Lung (tissue), 12 donors: ENCODE results near the gene KLK3. TPM values are rescaled to one million over a fixed set of nuclear protein-coding genes. Genes with fewer than 3 reads are reported as not detected.

Experiments
- ATAC-seq: fragments of 200-7000 bp; cut with Tn5 transposase; one replicate; pipeline ENCODE4 v1.9.1; 2020; ENCODE audit warnings: moderate number of reproducible peaks; ENCODE audit not compliant: insufficient read depth, low FRiP score
- DNase-seq, 3 donors: peaks; one replicate each; pipeline ENCODE4 v3.0.0-alpha.2; 2013 to 2017
- H3K27ac ChIP-seq, 2 donors: one replicate each; pipeline ENCODE4 v1.5.1; 2013; ENCODE audit warnings: mild to moderate bottlenecking in 2 of 2, moderate library complexity in 2 of 2, control low read depth in 1 of 2, inconsistent platforms in 1 of 2, low read depth in 1 of 2, low read length in 1 of 2
- H3K27me3 ChIP-seq, 3 donors: one replicate each; pipeline ENCODE4 v1.5.1; 2013; ENCODE audit warnings: low read length in 2 of 3; ENCODE audit not compliant: control insufficient read depth in 3 of 3, insufficient read depth in 3 of 3
- H3K36me3 ChIP-seq, 4 donors: one replicate each; pipeline ENCODE4 v1.5.1; 2013; ENCODE audit warnings: low read length in 4 of 4, mild to moderate bottlenecking in 1 of 4, moderate library complexity in 1 of 4; ENCODE audit not compliant: control insufficient read depth in 4 of 4, insufficient read depth in 4 of 4
- H3K4me1 ChIP-seq, 5 donors: one replicate each; pipeline ENCODE4 v1.5.1; 2013; ENCODE audit warnings: low read length in 5 of 5, mild to moderate bottlenecking in 2 of 5, moderate library complexity in 1 of 5; ENCODE audit not compliant: control insufficient read depth in 5 of 5, insufficient read depth in 5 of 5
- H3K4me3 ChIP-seq: one replicate; pipeline ENCODE4 v1.5.1; 2013; ENCODE audit warnings: mild to moderate bottlenecking, control low read depth, moderate library complexity
- H3K9ac ChIP-seq, 2 donors: one replicate each; pipeline ENCODE4 v1.5.1; 2013; ENCODE audit warnings: low read length in 2 of 2, control low read depth in 1 of 2; ENCODE audit not compliant: insufficient read depth in 1 of 2
- H3K9me3 ChIP-seq, 4 donors: one replicate each; pipeline ENCODE4 v1.5.1; 2013; ENCODE audit warnings: low read length in 3 of 4, mild to moderate bottlenecking in 1 of 4, moderate library complexity in 1 of 4; ENCODE audit not compliant: control insufficient read depth in 4 of 4, insufficient read depth in 3 of 4
- WGBS, 2 donors: extraction: QIAGEN DNeasy Blood & Tissue Kit; methylation state at CpG; one replicate each; pipeline ENCODE4 v1.1.7; 2013; 5-methylcytosine and 5-hydroxymethylcytosine counted together
- polyA plus RNA-seq, 2 donors: library from polyadenylated mRNA; stranded (reverse); fragments of 200-250 nt; gene quantifications; one replicate each; pipeline ENCODE4 v1.2.1, GENCODE V29; 2013
- total RNA-seq, 2 donors: library from RNA; depleted of rRNA in 1 of 2; stranded (reverse); fragments of >200 nt in 1 of 2; gene quantifications; one replicate each; pipeline ENCODE4 v1.2.1, GENCODE V29; 2014 to 2021
- TF ChIP-seq, protein P1 (sequence below): IDR thresholded peaks from 2 replicates; pipeline ENCODE4 v1.5.1; 2012; ENCODE audit warnings: mild to moderate bottlenecking; ENCODE audit errors: control extremely low read depth, extremely low read depth
- donor health status: control.
- donor health status: control.
- donor health status: Bipolar disorder and iron deficiency.
- donor health status: healthy.
- donor health status: DM: yes; HTN: yes; CAD: no.

Gene KLK3
- total and polyA plus RNA-seq, 4 donors: not detected

DNA sequence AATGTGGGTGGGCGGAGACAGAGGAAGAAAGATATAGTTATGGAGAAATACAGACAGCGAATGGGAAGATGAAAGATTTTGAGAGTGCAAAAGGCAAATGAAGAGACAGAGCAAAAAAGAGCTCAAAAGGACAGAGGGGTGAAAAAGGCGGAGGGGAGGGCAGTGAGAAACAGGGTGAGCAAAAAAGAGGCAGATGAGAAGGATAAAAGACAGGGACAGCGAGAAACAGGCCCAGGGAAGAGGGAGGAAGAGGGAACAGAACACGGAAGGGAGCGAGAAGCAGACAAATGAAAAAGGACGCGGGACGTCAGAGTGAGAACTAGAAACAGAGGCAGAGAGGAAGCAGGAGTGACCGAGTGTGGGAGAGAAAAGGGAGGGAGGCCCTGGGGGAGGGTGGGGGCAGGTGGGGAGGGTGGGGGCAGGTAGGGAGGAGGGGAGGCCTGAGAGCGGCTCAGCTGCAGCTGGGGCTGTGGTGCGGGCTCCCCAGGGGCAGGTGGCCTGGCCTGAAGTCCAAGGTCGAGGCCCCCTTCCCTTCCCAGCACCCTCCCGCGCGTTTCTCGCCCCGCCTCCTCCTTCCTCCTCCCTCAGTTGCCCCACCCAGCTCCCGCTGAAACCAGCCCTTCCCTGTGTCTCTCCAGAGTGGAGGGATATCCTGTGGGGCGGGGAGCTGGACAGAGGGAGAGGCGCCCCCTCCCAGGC is 34.0 kb upstream of the KLK3 start:
- Histone ChIP-seq H3K27ac (no peak overlapping the region), H3K27me3 (peaks cover 3 to 64% (median 30%) of the 10 kb centered on the region in 3 donors), H3K9ac (no peak overlapping the region), H3K36me3 (no peaks in the 10 kb centered on the region), H3K4me3 (no peak overlapping the region), H3K9me3 (peaks cover 0 to under 1% (median 0%) of the 10 kb centered on the region in 4 donors), H3K4me1 (no peaks in the 10 kb centered on the region)
- DNase-seq: no peak
- ATAC-seq: no peak
- 5 to 7% methylated on average over 19 to 21 of the region's 21 CpGs for WGBS, 2 donors
- TF ChIP-seq, protein P1, sequence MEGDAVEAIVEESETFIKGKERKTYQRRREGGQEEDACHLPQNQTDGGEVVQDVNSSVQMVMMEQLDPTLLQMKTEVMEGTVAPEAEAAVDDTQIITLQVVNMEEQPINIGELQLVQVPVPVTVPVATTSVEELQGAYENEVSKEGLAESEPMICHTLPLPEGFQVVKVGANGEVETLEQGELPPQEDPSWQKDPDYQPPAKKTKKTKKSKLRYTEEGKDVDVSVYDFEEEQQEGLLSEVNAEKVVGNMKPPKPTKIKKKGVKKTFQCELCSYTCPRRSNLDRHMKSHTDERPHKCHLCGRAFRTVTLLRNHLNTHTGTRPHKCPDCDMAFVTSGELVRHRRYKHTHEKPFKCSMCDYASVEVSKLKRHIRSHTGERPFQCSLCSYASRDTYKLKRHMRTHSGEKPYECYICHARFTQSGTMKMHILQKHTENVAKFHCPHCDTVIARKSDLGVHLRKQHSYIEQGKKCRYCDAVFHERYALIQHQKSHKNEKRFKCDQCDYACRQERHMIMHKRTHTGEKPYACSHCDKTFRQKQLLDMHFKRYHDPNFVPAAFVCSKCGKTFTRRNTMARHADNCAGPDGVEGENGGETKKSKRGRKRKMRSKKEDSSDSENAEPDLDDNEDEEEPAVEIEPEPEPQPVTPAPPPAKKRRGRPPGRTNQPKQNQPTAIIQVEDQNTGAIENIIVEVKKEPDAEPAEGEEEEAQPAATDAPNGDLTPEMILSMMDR: no peak

DNA sequence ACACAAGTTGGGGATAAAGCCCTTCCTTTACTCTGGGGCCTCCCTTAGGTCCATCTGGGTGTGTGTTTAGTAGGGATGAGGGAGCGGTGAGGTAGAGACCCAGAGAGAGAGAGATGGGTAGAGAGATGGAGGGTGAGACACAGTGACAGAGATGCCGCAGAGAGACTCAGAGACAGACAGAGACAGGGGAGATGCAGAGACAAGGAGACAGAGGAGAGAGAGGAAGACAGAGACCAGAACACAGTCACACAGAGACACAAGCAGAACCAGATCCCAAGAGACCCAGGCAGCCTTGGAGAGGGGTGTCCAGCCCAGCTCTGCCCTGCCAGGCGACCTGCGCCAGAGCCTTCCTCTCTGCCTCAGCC is 33.5 kb upstream of the KLK3 start:
- Histone ChIP-seq H3K36me3 (no peaks in the 10 kb centered on the region), H3K9ac (no peak overlapping the region), H3K27me3 (peaks cover 3 to 66% (median 32%) of the 10 kb centered on the region in 3 donors), H3K27ac (no peak overlapping the region), H3K4me1 (no peaks in the 10 kb centered on the region), H3K4me3 (no peak overlapping the region), H3K9me3 (no peaks in the 10 kb centered on the region)
- DNase-seq: no peak
- WGBS, 2 donors: 64 to 78% methylated on average over 4 of the region's 4 CpGs
- no peak for ATAC-seq
- TF ChIP-seq, protein P1: no peak

DNA sequence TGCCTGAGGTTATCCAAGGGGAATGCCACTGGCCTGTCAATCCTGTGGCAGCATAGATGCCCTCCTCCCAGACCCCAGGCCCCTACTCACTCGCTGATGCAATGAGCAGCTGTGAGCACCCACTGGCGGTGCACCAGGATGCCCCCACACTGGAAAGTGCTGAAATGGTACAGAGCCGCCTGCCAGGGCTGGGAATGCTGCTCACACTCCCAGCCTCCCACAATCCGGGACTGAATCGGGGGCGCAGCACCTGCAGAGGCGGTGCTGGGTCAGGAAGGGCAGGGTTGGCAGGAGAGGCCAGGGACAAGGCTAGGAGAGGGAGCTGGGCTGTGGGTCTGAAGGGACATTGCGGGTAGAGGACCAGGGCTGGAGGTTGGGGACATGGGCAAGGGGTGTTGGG is 33.1 kb upstream of the KLK3 start:
- DNase-seq (no peak), ATAC-seq (no peak)
- Histone ChIP-seq H3K4me1 (no peaks in the 10 kb centered on the region), H3K9me3 (no peaks in the 10 kb centered on the region), H3K9ac (no peak overlapping the region), H3K4me3 (no peak overlapping the region), H3K27ac (no peak overlapping the region), H3K27me3 (peaks cover 3 to 64% (median 28%) of the 10 kb centered on the region in 3 donors), H3K36me3 (no peaks in the 10 kb centered on the region)
- TF ChIP-seq, protein P1: no peak
- 57 to 61% methylated on average over 8 of the region's 8 CpGs for WGBS, 2 donors
